K562 (cell line): ENCODE data around the gene SAMM50.

Experiments
- BRCA1 ChIP-seq, 2 experiments: fragments of 450-650 bp in 1 of 2; sonication (generic) in 1 of 2; formaldehyde crosslinking in 1 of 2; IDR thresholded peaks; 2 replicates each; pipeline versions ENCODE4 v1.5.0 to v1.6.1; 2017 to 2020; ENCODE audit warnings: mild to moderate bottlenecking in 1 of 2, missing genetic modification reagents in 1 of 2
- FUS ChIP-seq: fragments of 200-400 bp; formaldehyde crosslinking; optimal IDR thresholded peaks from 2 replicates; pipeline ENCODE3; 2017; ENCODE audit warnings: low read depth, low read length
- MAFF ChIP-seq: IDR thresholded peaks from 2 replicates; pipeline ENCODE4 v1.6.1; 2012; ENCODE audit warnings: low read length, improper control_type of control experiment
- MCM7 ChIP-seq, 2 experiments: fragments of 450-650 bp; IDR thresholded peaks; 2 replicates each; pipeline ENCODE4 v1.6.1; 2016 to 2018
- OTX1 ChIP-seq: fragments of 450-650 bp; formaldehyde crosslinking; IDR thresholded peaks from 2 replicates; pipeline ENCODE4 v1.4.0; 2022; ENCODE audit warnings: mild to moderate bottlenecking
- PHTF2 ChIP-seq: fragments of 250-450 bp; sonication (Bioruptor Pico); IDR thresholded peaks from 2 replicates; pipeline ENCODE4 v1.5.0; 2021; ENCODE audit warnings: mild to moderate bottlenecking
- ZNF143 ChIP-seq: sonication (generic); formaldehyde crosslinking; IDR thresholded peaks from 2 replicates; pipeline ENCODE4 v1.9.0; 2022; ENCODE audit warnings: mild to moderate bottlenecking, missing genetic modification reagents
- ZNF354B ChIP-seq: fragments of 250-450 bp; sonication (Bioruptor Pico); IDR thresholded peaks from 2 replicates; pipeline ENCODE4 v1.4.0; 2020
- ZNF445 ChIP-seq: fragments of 250-450 bp; sonication (Bioruptor Pico); IDR thresholded peaks from 2 replicates; pipeline ENCODE4 v1.4.0; 2020; ENCODE audit warnings: low read depth, mild to moderate bottlenecking, moderate library complexity
- ZNF76 ChIP-seq: fragments of 250-450 bp; sonication (Bioruptor Pico); IDR thresholded peaks from 2 replicates; pipeline ENCODE4 v1.4.0; 2020; ENCODE audit warnings: mild to moderate bottlenecking, moderate library complexity, borderline replicate concordance
- TF ChIP-seq, protein P1 (sequence below): sonication (generic); formaldehyde crosslinking; IDR thresholded peaks from 2 replicates; pipeline ENCODE4 v1.8.1; 2023; ENCODE audit warnings: mild to moderate bottlenecking, missing genetic modification reagents, moderate library complexity
- TF ChIP-seq, protein P2 (sequence below): sonication (generic); formaldehyde crosslinking; IDR thresholded peaks from 2 replicates; pipeline ENCODE4 v1.8.0; 2022; ENCODE audit warnings: mild to moderate bottlenecking, missing genetic modification reagents
- TF ChIP-seq, protein P3 (sequence below), 2 experiments: fragments of 450-650 bp in 1 of 2; sonication (generic) in 1 of 2; formaldehyde crosslinking in 1 of 2; IDR thresholded peaks; 2 replicates each; pipeline versions ENCODE4 v1.7.1 to v1.9.0; 2016 to 2022; ENCODE audit warnings: inconsistent platforms in 1 of 2, mild to moderate bottlenecking in 1 of 2, missing genetic modification reagents in 1 of 2

DNA sequence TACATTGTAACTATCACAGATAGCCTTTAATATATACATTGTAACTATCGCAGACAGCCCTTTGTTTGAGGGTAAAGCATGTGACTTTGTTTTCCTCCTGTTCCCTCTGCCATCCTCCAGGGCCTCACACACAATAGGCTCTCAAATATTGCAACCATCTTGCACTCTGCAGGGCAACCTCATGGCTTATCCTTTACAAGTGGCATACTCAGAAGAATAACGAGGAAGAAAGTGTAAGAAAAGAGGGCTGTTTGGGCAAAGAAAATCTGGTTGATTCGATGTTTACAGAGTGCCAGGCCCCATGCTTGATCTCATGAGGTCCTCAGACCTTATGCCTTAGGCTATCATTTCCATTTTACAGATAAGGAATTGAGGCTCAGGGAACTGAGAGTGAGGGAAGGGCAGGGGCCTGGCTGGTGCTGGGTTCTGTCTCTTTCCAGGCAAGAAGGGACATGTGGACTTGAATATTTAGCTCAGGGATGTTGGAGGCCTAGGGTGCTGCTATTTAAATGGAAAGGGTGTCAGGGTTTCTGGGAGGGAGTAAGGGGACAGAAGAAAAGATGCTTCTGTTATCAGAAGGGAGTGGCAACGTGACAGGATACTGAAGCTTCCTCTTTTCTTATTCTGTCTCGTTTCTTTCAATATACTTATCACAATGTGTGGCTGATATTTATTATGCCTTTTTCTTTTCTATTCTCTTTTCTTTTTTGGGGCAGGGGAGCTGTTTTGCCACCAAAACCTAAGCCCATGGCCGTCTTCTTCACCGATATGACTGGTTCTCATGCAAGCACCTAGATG is 1.1 kb upstream of the SAMM50 start:
- no peak for TF ChIP-seq PHTF2 (CRISPR knock-in tag)
- TF ChIP-seq, protein P1, sequence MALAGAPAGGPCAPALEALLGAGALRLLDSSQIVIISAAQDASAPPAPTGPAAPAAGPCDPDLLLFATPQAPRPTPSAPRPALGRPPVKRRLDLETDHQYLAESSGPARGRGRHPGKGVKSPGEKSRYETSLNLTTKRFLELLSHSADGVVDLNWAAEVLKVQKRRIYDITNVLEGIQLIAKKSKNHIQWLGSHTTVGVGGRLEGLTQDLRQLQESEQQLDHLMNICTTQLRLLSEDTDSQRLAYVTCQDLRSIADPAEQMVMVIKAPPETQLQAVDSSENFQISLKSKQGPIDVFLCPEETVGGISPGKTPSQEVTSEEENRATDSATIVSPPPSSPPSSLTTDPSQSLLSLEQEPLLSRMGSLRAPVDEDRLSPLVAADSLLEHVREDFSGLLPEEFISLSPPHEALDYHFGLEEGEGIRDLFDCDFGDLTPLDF (CRISPR knock-in tag): no peak
- TF ChIP-seq ZNF143 (CRISPR knock-in tag): no peak
- TF ChIP-seq BRCA1 (IDR thresholded peaks at IDR 0.05): no peak
- TF ChIP-seq BRCA1 (CRISPR knock-in tag; IDR thresholded peaks at IDR 0.05): no peak
- TF ChIP-seq MAFF: no peak
- TF ChIP-seq ZNF76: no peak
- TF ChIP-seq ZNF354B (CRISPR knock-in tag): no peak
- TF ChIP-seq, protein P2, sequence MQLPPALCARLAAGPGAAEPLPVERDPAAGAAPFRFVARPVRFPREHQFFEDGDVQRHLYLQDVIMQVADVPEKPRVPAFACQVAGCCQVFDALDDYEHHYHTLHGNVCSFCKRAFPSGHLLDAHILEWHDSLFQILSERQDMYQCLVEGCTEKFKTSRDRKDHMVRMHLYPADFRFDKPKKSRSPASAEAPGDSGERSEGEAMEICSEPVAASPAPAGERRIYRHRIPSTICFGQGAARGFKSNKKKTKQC (CRISPR knock-in tag): no peak
- no peak for TF ChIP-seq OTX1 (CRISPR knock-in tag)
- TF ChIP-seq ZNF445 (CRISPR knock-in tag): no peak
- TF ChIP-seq, protein P3, sequence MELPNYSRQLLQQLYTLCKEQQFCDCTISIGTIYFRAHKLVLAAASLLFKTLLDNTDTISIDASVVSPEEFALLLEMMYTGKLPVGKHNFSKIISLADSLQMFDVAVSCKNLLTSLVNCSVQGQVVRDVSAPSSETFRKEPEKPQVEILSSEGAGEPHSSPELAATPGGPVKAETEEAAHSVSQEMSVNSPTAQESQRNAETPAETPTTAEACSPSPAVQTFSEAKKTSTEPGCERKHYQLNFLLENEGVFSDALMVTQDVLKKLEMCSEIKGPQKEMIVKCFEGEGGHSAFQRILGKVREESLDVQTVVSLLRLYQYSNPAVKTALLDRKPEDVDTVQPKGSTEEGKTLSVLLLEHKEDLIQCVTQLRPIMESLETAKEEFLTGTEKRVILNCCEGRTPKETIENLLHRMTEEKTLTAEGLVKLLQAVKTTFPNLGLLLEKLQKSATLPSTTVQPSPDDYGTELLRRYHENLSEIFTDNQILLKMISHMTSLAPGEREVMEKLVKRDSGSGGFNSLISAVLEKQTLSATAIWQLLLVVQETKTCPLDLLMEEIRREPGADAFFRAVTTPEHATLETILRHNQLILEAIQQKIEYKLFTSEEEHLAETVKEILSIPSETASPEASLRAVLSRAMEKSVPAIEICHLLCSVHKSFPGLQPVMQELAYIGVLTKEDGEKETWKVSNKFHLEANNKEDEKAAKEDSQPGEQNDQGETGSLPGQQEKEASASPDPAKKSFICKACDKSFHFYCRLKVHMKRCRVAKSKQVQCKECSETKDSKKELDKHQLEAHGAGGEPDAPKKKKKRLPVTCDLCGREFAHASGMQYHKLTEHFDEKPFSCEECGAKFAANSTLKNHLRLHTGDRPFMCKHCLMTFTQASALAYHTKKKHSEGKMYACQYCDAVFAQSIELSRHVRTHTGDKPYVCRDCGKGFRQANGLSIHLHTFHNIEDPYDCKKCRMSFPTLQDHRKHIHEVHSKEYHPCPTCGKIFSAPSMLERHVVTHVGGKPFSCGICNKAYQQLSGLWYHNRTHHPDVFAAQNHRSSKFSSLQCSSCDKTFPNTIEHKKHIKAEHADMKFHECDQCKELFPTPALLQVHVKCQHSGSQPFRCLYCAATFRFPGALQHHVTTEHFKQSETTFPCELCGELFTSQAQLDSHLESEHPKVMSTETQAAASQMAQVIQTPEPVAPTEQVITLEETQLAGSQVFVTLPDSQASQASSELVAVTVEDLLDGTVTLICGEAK (IDR thresholded peaks at IDR 0.05): no peak
- TF ChIP-seq, protein P3 (CRISPR knock-in tag; IDR thresholded peaks at IDR 0.05): no peak
- TF ChIP-seq MCM7 (IDR thresholded peaks at IDR 0.05): no peak
- TF ChIP-seq FUS: no peak
